Left ventricle myocardium inferior (tissue), 1 donor: ENCODE measurements around the gene APOC1. TPM values are rescaled to one million over a fixed set of nuclear protein-coding genes. Genes with fewer than 3 reads are reported as not detected.
"Not testable (repeated sequence)": the region's sequence is repeated elsewhere in the genome, so short reads cannot be mapped to it uniquely, and the experiment has no call there.

Experiments
- DNase-seq: peaks from one replicate; pipeline ENCODE4 v3.0.0-alpha.2; 2020
- H3K27ac ChIP-seq: fragments of 200-600 bp; replicated peaks from 2 replicates; pipeline ENCODE4 v1.8.0; 2021
- H3K27me3 ChIP-seq: fragments of 200-600 bp; 2 replicates; pipeline ENCODE4 v1.8.0; 2021; ENCODE audit warnings: low read depth
- H3K36me3 ChIP-seq: fragments of 200-600 bp; 2 replicates; pipeline ENCODE4 v1.8.0; 2021
- H3K4me1 ChIP-seq: fragments of 200-600 bp; 2 replicates; pipeline ENCODE4 v1.8.0; 2021
- H3K4me3 ChIP-seq: fragments of 200-600 bp; 2 replicates; pipeline ENCODE4 v1.8.0; 2021; ENCODE audit warnings: mild to moderate bottlenecking, moderate library complexity
- H3K9me3 ChIP-seq: fragments of 200-600 bp; replicated peaks from 2 replicates; pipeline ENCODE4 v1.8.0; 2021
- intact Hi-C: fragments of 100-400 bp; cut with micrococcal nuclease; formaldehyde crosslinking; loops from one replicate; pipeline ENCODE4 v1.11.0; 2022
- total RNA-seq: library from RNA; stranded (reverse); fragmentation: NEBNext Ultra II Directional; extraction: Animal tissue kit (Norgen Biotek cat#: 25700); gene quantifications from one replicate; pipeline ENCODE4 v1.2.1, GENCODE V29; 2021
- TF ChIP-seq, protein P1 (sequence below): fragments of 200-600 bp; IDR thresholded peaks from 2 replicates; pipeline ENCODE4 v1.8.0; 2021; ENCODE audit warnings: antibody characterized with exemption, mild to moderate bottlenecking, borderline replicate concordance
- donor health status: DM: no; HTN: yes; CAD: no; lungs with severe emphysema.

Gene APOC1
- total RNA-seq, 1 donor from 2014 or later: 0.85 TPM

DNA sequence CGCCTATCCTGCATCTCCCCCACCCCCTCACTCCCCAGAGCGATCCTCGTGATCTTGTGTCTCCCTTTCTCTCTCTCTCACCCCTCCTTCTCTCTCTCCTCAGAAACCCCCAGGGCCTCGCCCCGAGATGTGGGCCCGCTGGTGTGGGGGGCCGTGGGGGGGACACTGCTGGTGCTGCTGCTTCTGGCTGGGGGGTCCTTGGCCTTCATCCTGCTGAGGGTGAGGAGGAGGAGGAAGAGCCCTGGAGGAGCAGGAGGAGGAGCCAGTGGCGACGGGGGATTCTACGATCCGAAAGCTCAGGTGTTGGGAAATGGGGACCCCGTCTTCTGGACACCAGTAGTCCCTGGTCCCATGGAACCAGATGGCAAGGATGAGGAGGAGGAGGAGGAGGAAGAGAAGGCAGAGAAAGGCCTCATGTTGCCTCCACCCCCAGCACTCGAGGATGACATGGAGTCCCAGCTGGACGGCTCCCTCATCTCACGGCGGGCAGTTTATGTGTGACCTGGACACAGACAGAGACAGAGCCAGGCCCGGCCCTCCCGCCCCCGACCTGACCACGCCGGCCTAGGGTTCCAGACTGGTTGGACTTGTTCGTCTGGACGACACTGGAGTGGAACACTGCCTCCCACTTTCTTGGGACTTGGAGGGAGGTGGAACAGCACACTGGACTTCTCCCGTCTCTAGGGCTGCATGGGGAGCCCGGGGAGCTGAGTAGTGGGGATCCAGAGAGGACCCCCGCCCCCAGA is 36.1 kb upstream of the APOC1 start:
- DNase-seq: no peak
- Histone ChIP-seq H3K4me1 (peaks cover 37% of the 10 kb centered on the region), H3K4me3 (no peak overlapping the region), H3K36me3 (peaks cover 59% of the 10 kb centered on the region), H3K9me3 (no peaks in the 10 kb centered on the region), H3K27ac (no peak overlapping the region), H3K27me3 (no peaks in the 10 kb centered on the region)
- TF ChIP-seq, protein P1, sequence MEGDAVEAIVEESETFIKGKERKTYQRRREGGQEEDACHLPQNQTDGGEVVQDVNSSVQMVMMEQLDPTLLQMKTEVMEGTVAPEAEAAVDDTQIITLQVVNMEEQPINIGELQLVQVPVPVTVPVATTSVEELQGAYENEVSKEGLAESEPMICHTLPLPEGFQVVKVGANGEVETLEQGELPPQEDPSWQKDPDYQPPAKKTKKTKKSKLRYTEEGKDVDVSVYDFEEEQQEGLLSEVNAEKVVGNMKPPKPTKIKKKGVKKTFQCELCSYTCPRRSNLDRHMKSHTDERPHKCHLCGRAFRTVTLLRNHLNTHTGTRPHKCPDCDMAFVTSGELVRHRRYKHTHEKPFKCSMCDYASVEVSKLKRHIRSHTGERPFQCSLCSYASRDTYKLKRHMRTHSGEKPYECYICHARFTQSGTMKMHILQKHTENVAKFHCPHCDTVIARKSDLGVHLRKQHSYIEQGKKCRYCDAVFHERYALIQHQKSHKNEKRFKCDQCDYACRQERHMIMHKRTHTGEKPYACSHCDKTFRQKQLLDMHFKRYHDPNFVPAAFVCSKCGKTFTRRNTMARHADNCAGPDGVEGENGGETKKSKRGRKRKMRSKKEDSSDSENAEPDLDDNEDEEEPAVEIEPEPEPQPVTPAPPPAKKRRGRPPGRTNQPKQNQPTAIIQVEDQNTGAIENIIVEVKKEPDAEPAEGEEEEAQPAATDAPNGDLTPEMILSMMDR: no peak
- intact Hi-C loops: no loop called here

GRCh38 chr19:44879309-44880065 is 34.9 kb upstream of the APOC1 start:
- TF ChIP-seq, protein P1: no peak
- peaks cover 32% of the 10 kb centered on the region for H3K4me1 ChIP-seq
- H3K36me3 ChIP-seq: peaks cover 59% of the 10 kb centered on the region
- H3K4me3 ChIP-seq: no peak overlapping the region
- DNase-seq: no peak
- no peaks in the 10 kb centered on the region for H3K27me3 ChIP-seq
- H3K9me3 ChIP-seq: no peaks in the 10 kb centered on the region
- H3K27ac ChIP-seq: no peak overlapping the region
- intact Hi-C loops: no loop called here

DNA sequence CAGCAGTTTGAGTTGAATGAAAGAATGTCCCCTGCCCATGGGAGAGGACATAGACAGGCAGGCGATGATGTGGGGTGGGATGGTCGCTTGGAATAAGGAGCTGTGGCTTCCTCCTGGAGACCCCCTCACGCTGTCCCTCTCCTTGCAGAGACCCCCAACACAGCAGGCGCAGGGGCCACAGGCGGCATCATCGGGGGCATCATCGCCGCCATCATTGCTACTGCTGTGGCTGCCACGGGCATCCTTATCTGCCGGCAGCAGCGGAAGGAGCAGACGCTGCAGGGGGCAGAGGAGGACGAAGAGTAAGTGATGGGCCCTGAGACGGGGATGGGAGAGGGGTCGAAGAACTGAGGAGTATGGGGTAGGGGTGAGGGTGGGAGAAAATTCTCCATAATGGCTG is 32.3 kb upstream of the APOC1 start:
- intact Hi-C loops: no loop called here
- Histone ChIP-seq H3K9me3 (no peaks in the 10 kb centered on the region), H3K27ac (no peak overlapping the region), H3K36me3 (peaks cover 48% of the 10 kb centered on the region), H3K4me1 (peaks cover 7% of the 10 kb centered on the region), H3K27me3 (no peaks in the 10 kb centered on the region), H3K4me3 (no peak overlapping the region)
- DNase-seq: no peak
- TF ChIP-seq, protein P1: no peak

DNA sequence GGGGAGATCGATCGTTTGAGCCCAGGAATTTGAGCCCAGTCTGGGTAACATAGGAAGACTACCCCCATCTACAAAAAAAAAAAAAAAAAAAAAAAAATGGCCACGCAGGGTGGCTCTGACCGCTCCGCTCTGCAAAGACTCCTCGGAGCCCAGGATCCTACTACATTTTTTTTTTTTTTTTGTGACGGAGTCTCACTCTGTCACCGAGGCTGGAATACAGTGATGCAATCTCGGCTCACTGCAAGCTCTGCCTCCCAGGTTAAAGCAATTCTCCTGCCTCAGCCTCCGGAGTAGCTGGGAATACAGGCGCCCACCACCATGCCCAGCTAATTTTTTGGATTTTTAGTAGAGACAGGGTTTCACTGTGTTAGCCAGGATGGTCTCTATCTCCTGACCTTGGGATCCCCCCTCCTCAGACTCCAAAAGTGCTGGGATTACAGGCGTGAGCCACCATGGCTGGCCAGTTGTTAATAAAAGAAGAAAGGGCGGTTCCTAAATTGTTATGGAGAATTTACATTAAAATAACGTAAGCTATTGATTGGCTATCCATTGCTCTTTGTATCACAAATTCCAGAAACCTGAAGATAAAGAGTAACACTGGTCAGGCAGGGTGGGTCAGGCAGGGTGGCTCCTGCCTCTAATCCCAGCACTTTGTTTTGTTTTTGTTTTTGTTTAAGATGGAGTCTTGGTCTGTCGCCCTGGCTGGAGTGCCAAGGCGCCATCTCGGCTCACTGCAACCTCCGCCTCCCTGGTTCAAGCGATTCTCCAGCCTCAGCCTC is 31.6 kb upstream of the APOC1 start:
- DNase-seq, intact Hi-C loops, H3K27me3 ChIP-seq, H3K4me3 ChIP-seq, H3K4me1 ChIP-seq, H3K27ac ChIP-seq, H3K9me3 ChIP-seq: not testable (repeated sequence)
- H3K36me3 ChIP-seq: peaks cover 48% of the 10 kb centered on the region

DNA sequence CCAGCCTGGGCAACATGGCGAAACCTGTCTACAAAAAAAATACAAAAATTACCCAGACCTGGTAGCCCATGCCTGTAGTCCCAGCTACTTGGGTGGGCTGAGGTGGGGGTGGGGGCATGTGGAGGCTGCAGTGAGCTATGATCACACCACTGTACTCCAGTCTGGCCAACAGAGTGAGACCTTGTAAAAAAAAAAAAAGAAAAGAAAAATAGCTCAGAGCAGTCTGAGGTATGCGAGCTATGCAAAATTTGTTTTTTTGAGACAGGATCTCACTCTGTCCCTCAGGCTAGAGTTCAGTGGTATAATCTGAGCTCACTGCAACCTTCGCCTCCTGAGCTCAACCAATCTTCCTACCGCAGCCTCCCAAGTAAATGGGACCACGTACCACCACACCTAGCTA is 30.5 kb upstream of the APOC1 start:
- peaks cover 6% of the 10 kb centered on the region for H3K4me1 ChIP-seq
- no peak for DNase-seq
- H3K4me3 ChIP-seq: no peak overlapping the region
- H3K27ac ChIP-seq: no peak overlapping the region
- no peaks in the 10 kb centered on the region for H3K9me3 ChIP-seq
- no peaks in the 10 kb centered on the region for H3K27me3 ChIP-seq
- TF ChIP-seq, protein P1: no peak
- H3K36me3 ChIP-seq: peaks cover 45% of the 10 kb centered on the region
- intact Hi-C loops: no loop called here
